Activated CD4-positive, CD25-positive, alpha-beta regulatory T cell treated with anti-CD3 and anti-CD28 coated beads, Interleukin-2, amount 50 U/mL, for 24 hours (primary cell): ENCODE results near the gene PADI1.
A peak's percentile ranks its signal among the peaks of the same experiment; 100 is the strongest.

Experiments
- ATAC-seq, 2 donors: fragments of 150-1000 bp; cut with Tn5 transposase; one replicate each; pipeline ENCODE4 v1.10.0; 2021; ENCODE audit warnings: mild to moderate bottlenecking in 1 of 2, moderate library complexity in 1 of 2

PADI1 gene

GRCh38 chr1:17198476-17199258, 6.3 kb upstream of the PADI1 start:
- ATAC-seq = no peak

- ATAC-seq = no peak
Measured at GRCh38 chr1:17199267-17200044, 5.5 kb upstream of the PADI1 start.

- no peak for ATAC-seq
Measured at GRCh38 chr1:17200246-17200645, 4.7 kb upstream of the PADI1 start.

- ATAC-seq = no peak
Measured at GRCh38 chr1:17200756-17201155, 4.2 kb upstream of the PADI1 start.

GRCh38 chr1:17201201-17202021, 3.5 kb upstream of the PADI1 start:
- ATAC-seq = no peak

GRCh38 chr1:17205652-17206051, 724 bp downstream of the PADI1 start:
- ATAC-seq = no peak

- no peak for ATAC-seq
Measured at GRCh38 chr1:17206196-17206595, 1.3 kb downstream of the PADI1 start.

- ATAC-seq = no peak
Measured at GRCh38 chr1:17207046-17207445, 2.1 kb downstream of the PADI1 start.

GRCh38 chr1:17207540-17207939, 2.6 kb downstream of the PADI1 start:
- no peak for ATAC-seq

GRCh38 chr1:17207966-17208418, 3.1 kb downstream of the PADI1 start:
- peak; percentile 86 to 90 for ATAC-seq

- ATAC-seq = no peak
Measured at GRCh38 chr1:17208546-17208945, 3.6 kb downstream of the PADI1 start.

- ATAC-seq = no peak
Measured at GRCh38 chr1:17209430-17209829, 4.5 kb downstream of the PADI1 start.

- ATAC-seq = no peak
Measured at GRCh38 chr1:17210176-17210575, 5.2 kb downstream of the PADI1 start.

GRCh38 chr1:17211377-17211776, 6.4 kb downstream of the PADI1 start:
- no peak for ATAC-seq

- ATAC-seq = no peak
Measured at GRCh38 chr1:17212009-17212408, 7.1 kb downstream of the PADI1 start.

GRCh38 chr1:17212487-17213121, 7.7 kb downstream of the PADI1 start:
- ATAC-seq = no peak

- ATAC-seq = no peak
Measured at GRCh38 chr1:17213148-17213781, 8.3 kb downstream of the PADI1 start.

GRCh38 chr1:17213782-17214148, 8.8 kb downstream of the PADI1 start:
- no peak for ATAC-seq

GRCh38 chr1:17214876-17215544, 10.1 kb downstream of the PADI1 start:
- ATAC-seq = no peak

GRCh38 chr1:17215545-17215890, 10.6 kb downstream of the PADI1 start:
- no peak for ATAC-seq

GRCh38 chr1:17216078-17216477, 11.2 kb downstream of the PADI1 start:
- no peak for ATAC-seq

- ATAC-seq = no peak
Measured at GRCh38 chr1:17217607-17218006, 12.7 kb downstream of the PADI1 start.
